GM19043 (cell line): ENCODE measurements around the gene MFNG.

Experiments used
- ATAC-seq: cut with Tn5 transposase; IDR thresholded peaks from one replicate; pipeline ENCODE4 v1.9.1; 2021; ENCODE audit warnings: low read depth; ENCODE audit not compliant: unreplicated experiment

MFNG gene

GRCh38 chr22:37514526-37515051 is 28.4 kb upstream of the MFNG start:
- ATAC-seq = no peak

- no peak for ATAC-seq
These were observed 25.4 kb upstream of the MFNG start for GRCh38 chr22:37511395-37512104.

- ATAC-seq = no peak
These were observed 23.9 kb upstream of the MFNG start for GRCh38 chr22:37510091-37510490.

- ATAC-seq = no peak
These were observed 23.1 kb upstream of the MFNG start for GRCh38 chr22:37509059-37509860.

- ATAC-seq = no peak
These were observed 22.3 kb upstream of the MFNG start for GRCh38 chr22:37508431-37508992.

GRCh38 chr22:37507731-37508130 is 21.5 kb upstream of the MFNG start:
- ATAC-seq = no peak

- no peak for ATAC-seq
These were observed 19.8 kb upstream of the MFNG start for GRCh38 chr22:37505989-37506388.

GRCh38 chr22:37505565-37505964 is 19.4 kb upstream of the MFNG start:
- ATAC-seq = no peak

- no peak for ATAC-seq
These were observed 18.8 kb upstream of the MFNG start for GRCh38 chr22:37504964-37505363.

GRCh38 chr22:37503850-37504249 is 17.7 kb upstream of the MFNG start:
- ATAC-seq = no peak

- ATAC-seq = no peak
These were observed 17.0 kb upstream of the MFNG start for GRCh38 chr22:37503183-37503683.

- no peak for ATAC-seq
These were observed 16.4 kb upstream of the MFNG start for GRCh38 chr22:37502342-37503182.

- ATAC-seq = no peak
These were observed 15.6 kb upstream of the MFNG start for GRCh38 chr22:37501610-37502341.

- no peak for ATAC-seq
These were observed 14.8 kb upstream of the MFNG start for GRCh38 chr22:37500745-37501609.

GRCh38 chr22:37499789-37500540 is 13.8 kb upstream of the MFNG start:
- no peak for ATAC-seq

- no peak for ATAC-seq
These were observed 13.0 kb upstream of the MFNG start for GRCh38 chr22:37499027-37499707.

- ATAC-seq = no peak
These were observed 12.2 kb upstream of the MFNG start for GRCh38 chr22:37498289-37498909.
